OCI-LY7 (cell line): ENCODE data around the gene UBTD1.

Experiments used
- EZH2phosphoT487 ChIP-seq: fragments of 200-600 bp; sonication (generic); IDR thresholded peaks from 2 replicates; pipeline ENCODE4 v1.6.1; 2018; ENCODE audit warnings: low read depth, borderline replicate concordance, mild to moderate bottlenecking, mixed run types, antibody characterized with exemption, low read length, moderate library complexity, mixed read lengths
- TF ChIP-seq, protein P1 (sequence below): fragments of 200-600 bp; sonication (generic); conservative IDR thresholded peaks from 2 replicates; pipeline ENCODE4 v1.5.1; 2014; ENCODE audit warnings: mild to moderate bottlenecking, antibody characterized with exemption, low read length, moderate library complexity, mixed read lengths

DNA sequence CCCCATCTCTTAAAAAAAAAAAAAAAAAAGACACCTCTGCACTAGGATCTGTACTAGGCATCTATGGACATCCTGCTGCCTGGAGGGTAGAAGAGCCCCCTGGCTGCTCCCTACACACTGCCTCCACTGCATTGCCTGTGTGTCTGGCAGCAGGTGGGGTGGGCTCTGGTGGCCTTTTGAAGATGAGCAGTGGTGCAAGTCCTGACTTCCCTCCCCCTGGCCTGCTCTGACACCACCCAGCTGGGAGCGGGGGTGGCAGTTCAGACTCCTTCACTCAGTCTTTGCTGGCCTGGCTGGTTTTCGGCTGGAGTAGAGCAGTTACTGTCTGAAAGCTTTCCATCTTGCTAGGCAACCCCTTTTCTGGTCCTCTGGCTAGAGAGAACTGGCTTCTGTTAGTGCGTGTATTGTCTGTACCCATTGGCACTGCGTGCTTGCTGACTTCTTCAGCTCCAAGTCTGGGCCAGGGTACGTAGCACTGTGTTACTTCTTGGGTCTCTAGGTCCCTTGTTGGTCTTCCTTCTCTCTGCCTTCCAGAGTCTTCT is 108.4 kb downstream of the UBTD1 start:
- TF ChIP-seq, protein P1, sequence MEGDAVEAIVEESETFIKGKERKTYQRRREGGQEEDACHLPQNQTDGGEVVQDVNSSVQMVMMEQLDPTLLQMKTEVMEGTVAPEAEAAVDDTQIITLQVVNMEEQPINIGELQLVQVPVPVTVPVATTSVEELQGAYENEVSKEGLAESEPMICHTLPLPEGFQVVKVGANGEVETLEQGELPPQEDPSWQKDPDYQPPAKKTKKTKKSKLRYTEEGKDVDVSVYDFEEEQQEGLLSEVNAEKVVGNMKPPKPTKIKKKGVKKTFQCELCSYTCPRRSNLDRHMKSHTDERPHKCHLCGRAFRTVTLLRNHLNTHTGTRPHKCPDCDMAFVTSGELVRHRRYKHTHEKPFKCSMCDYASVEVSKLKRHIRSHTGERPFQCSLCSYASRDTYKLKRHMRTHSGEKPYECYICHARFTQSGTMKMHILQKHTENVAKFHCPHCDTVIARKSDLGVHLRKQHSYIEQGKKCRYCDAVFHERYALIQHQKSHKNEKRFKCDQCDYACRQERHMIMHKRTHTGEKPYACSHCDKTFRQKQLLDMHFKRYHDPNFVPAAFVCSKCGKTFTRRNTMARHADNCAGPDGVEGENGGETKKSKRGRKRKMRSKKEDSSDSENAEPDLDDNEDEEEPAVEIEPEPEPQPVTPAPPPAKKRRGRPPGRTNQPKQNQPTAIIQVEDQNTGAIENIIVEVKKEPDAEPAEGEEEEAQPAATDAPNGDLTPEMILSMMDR = no peak
- TF ChIP-seq EZH2phosphoT487 = no peak
